ENCODE data around the gene EPB41L4A. TPM values are rescaled to one million over a fixed set of nuclear protein-coding genes. Genes with fewer than 3 reads are reported as not detected.

The EPB41L4A gene
- polyA plus RNA-seq, 4 donors, result 0.67 to 11.5 (median 2.9) TPM

DNA sequence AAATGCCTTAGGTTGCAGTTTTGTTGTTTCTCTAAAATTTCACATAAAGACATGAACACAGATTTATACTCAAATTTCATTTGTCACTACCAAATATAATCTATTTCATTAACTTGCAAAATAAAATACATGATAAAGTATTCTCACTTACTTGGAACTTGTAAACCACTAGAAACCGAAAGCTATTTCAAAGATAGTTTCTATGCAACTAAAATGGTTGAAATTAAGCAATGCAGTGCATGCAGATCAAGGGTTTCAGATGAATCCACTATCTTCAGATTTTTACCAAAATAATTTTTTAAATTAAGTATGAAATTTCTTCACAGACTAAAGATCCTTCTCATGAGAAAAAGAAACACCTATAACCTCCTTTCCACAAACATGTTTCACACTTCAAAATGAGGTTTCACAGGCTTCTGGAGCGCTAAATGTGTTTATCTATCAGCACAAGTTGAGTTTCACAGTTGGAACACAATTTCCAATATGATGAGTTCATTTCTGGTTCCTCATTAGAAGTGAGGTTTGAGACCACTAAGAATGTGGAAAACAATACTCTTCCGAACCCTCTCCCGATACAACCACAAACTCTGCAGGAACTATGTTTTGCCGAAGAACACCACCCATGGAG is 63.9 kb downstream of the EPB41L4A start:
- no peaks in the 10 kb centered on the region for H3K27me3 ChIP-seq (ENCODE audit: control insufficient read depth in 3 of 3, insufficient read depth in 3 of 3, low read length in 3 of 3)
- H3K4me3 ChIP-seq (ENCODE audit: low read depth in 1 of 3, low read length in 3 of 3), result no peak overlapping the region
- FAIRE-seq, result no peak
- no peak for DNase-seq
- 78 to 92% (median 83%) methylated on average over 5 of the region's 5 CpGs for WGBS, 3 donors
- H3K27ac ChIP-seq (ENCODE audit: low read depth in 1 of 3, low read length in 2 of 3), result no peak overlapping the region
- no peaks in the 10 kb centered on the region for H3K36me3 ChIP-seq (ENCODE audit: control insufficient read depth in 3 of 3, insufficient read depth in 2 of 3, low read depth in 1 of 3, low read length in 3 of 3)
- H3K4me1 ChIP-seq (ENCODE audit: control insufficient read depth in 3 of 3, insufficient read depth in 2 of 3, low read depth in 1 of 3, low read length in 2 of 3), result no peaks in the 10 kb centered on the region
- H3K9me3 ChIP-seq (ENCODE audit: control insufficient read depth in 2 of 2, insufficient read depth in 1 of 2, low read depth in 1 of 2, low read length in 1 of 2), result no peaks in the 10 kb centered on the region

DNA sequence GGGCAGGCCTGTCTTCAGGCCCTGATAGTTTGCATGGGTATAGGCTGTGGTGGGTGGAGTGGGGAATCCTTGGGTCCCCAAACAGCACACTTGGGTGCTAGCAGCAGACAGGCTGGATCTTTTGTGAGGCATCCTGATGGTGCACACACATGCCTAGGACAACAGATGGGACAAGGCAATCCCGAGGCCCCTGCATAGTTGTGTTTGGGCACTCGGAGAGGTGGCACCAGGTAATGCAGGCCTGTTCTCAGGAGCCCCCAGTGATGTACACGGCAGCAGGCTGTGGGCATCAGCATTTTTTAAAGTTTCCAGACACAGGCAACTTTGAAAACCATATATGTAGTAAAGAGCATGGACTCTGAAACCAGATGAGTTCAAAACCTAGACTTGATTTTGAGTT is 65.4 kb downstream of the EPB41L4A start:
- FAIRE-seq (no peak), DNase-seq (no peak)
- Histone ChIP-seq H3K27me3 (ENCODE audit: control insufficient read depth in 3 of 3, insufficient read depth in 3 of 3, low read length in 3 of 3) (no peaks in the 10 kb centered on the region), H3K4me1 (ENCODE audit: control insufficient read depth in 3 of 3, insufficient read depth in 2 of 3, low read depth in 1 of 3, low read length in 2 of 3) (no peaks in the 10 kb centered on the region), H3K4me3 (ENCODE audit: low read depth in 1 of 3, low read length in 3 of 3) (no peak overlapping the region), H3K9me3 (ENCODE audit: control insufficient read depth in 2 of 2, insufficient read depth in 1 of 2, low read depth in 1 of 2, low read length in 1 of 2) (no peaks in the 10 kb centered on the region), H3K27ac (ENCODE audit: low read depth in 1 of 3, low read length in 2 of 3) (no peak overlapping the region), H3K36me3 (ENCODE audit: control insufficient read depth in 3 of 3, insufficient read depth in 2 of 3, low read depth in 1 of 3, low read length in 3 of 3) (no peaks in the 10 kb centered on the region)
- 44 to 78% (median 72%) methylated on average over 2 to 3 of the region's 3 CpGs for WGBS, 3 donors

DNA sequence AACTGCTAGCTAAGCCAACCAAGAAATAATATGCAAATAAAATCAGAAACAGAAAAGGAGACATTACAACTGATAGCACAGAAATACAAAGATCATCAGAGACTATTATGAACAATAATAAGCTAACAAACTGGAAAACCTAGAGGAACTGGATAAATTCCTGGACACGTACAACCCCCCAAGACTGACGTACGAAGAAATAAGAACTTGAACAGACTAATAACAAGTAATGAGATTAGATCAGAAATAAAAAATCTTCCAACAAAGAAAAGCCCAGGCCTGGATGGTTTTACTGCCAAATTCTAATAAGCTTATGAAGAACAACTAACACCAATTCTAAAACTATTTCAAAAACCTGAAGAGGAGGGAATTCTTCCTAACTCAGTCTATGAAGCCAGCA is 67.9 kb downstream of the EPB41L4A start:
- Histone ChIP-seq H3K4me1 (ENCODE audit: control insufficient read depth in 3 of 3, insufficient read depth in 2 of 3, low read depth in 1 of 3, low read length in 2 of 3) (no peaks in the 10 kb centered on the region), H3K9me3 (ENCODE audit: control insufficient read depth in 2 of 2, insufficient read depth in 1 of 2, low read depth in 1 of 2, low read length in 1 of 2) (no peaks in the 10 kb centered on the region), H3K4me3 (ENCODE audit: low read depth in 1 of 3, low read length in 3 of 3) (no peak overlapping the region), H3K36me3 (ENCODE audit: control insufficient read depth in 3 of 3, insufficient read depth in 2 of 3, low read depth in 1 of 3, low read length in 3 of 3) (no peaks in the 10 kb centered on the region), H3K27me3 (ENCODE audit: control insufficient read depth in 3 of 3, insufficient read depth in 3 of 3, low read length in 3 of 3) (no peaks in the 10 kb centered on the region), H3K27ac (ENCODE audit: low read depth in 1 of 3, low read length in 2 of 3) (no peak overlapping the region)
- DNase-seq (no peak), FAIRE-seq (no peak)
- 76 to 95% (median 93%) methylated on average over 3 of the region's 3 CpGs for WGBS, 3 donors

DNA sequence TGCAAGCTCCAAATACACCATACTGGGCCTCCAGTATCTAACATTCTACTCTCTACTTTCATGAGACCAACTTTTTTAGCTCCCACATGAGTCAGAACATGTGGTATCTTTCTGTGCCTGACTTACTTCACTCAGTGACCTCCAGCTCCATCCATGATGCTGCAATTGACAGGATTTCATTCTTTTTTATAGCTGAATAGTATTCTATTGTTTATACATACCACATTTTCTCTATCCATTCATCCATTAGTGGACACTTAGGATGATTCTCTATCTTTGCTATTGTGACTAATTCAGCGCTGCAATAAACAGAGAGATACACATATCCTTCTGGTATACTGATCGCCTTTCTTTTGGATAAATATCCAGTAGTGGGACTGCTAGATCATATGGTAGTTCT is 68.5 kb downstream of the EPB41L4A start:
- H3K27me3 ChIP-seq (ENCODE audit: control insufficient read depth in 3 of 3, insufficient read depth in 3 of 3, low read length in 3 of 3), result no peaks in the 10 kb centered on the region
- DNase-seq (no peak), FAIRE-seq (no peak)
- no peaks in the 10 kb centered on the region for H3K4me1 ChIP-seq (ENCODE audit: control insufficient read depth in 3 of 3, insufficient read depth in 2 of 3, low read depth in 1 of 3, low read length in 2 of 3)
- H3K9me3 ChIP-seq (ENCODE audit: control insufficient read depth in 2 of 2, insufficient read depth in 1 of 2, low read depth in 1 of 2, low read length in 1 of 2), result no peaks in the 10 kb centered on the region
- H3K4me3 ChIP-seq (ENCODE audit: low read depth in 1 of 3, low read length in 3 of 3), result no peak overlapping the region
- WGBS, 3 donors, result 92 to 94% (median 93%) methylated on average over 2 of the region's 2 CpGs
- H3K27ac ChIP-seq (ENCODE audit: low read depth in 1 of 3, low read length in 2 of 3), result no peak overlapping the region
- H3K36me3 ChIP-seq (ENCODE audit: control insufficient read depth in 3 of 3, insufficient read depth in 2 of 3, low read depth in 1 of 3, low read length in 3 of 3), result no peaks in the 10 kb centered on the region

DNA sequence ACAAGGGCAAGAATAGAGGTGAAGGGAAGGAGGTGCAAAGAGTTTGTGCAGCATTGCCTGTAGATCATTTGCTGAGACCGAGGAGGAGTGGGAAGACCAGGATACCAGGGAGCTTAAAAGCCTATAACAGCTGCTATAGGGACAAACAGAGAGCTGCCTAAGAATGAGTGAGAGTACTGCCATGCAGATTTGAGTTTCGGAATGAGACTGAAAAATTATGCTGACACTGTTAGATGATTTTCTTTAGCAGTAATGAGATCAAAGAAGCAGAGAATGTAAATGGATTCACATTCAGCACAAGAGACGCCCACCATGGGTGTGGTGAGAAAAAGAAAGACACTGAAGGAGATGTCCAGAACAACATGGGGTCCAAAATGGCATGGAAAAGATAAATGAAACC is 69.7 kb downstream of the EPB41L4A start:
- FAIRE-seq, result no peak
- WGBS, 3 donors, result 62 to 76% (median 63%) methylated on average over 3 of the region's 3 CpGs

DNA sequence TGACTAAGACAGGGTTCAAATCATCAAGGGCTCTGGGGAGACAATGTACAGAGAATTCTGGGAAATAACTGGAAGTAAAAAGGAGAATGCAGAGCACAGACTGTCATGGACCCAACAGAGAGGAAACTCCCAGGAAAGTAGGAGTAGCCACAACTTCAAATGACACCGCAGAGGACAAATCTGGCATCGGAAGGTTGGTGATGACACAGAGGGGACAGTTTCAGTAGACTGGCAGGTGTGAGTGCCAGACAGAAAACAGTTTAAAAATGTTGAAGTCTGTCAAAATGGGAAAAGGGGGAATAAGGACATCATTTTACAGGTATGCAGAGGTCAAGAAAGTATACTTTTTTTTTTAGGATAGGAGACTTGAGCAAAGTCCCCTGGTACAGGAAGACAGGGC is 70.2 kb downstream of the EPB41L4A start:
- H3K27me3 ChIP-seq (ENCODE audit: control insufficient read depth in 3 of 3, insufficient read depth in 3 of 3, low read length in 3 of 3), result no peaks in the 10 kb centered on the region
- no peak overlapping the region for H3K27ac ChIP-seq (ENCODE audit: low read depth in 1 of 3, low read length in 2 of 3)
- no peaks in the 10 kb centered on the region for H3K4me1 ChIP-seq (ENCODE audit: control insufficient read depth in 3 of 3, insufficient read depth in 2 of 3, low read depth in 1 of 3, low read length in 2 of 3)
- DNase-seq (no peak), FAIRE-seq (no peak)
- H3K4me3 ChIP-seq (ENCODE audit: low read depth in 1 of 3, low read length in 3 of 3), result no peak overlapping the region
- no peaks in the 10 kb centered on the region for H3K9me3 ChIP-seq (ENCODE audit: control insufficient read depth in 2 of 2, insufficient read depth in 1 of 2, low read depth in 1 of 2, low read length in 1 of 2)
- WGBS, 3 donors, result 93 to 96% (median 95%) methylated on average over 2 of the region's 2 CpGs
- H3K36me3 ChIP-seq (ENCODE audit: control insufficient read depth in 3 of 3, insufficient read depth in 2 of 3, low read depth in 1 of 3, low read length in 3 of 3), result no peaks in the 10 kb centered on the region

More for the DNA sequence above, 69.7 kb downstream of the EPB41L4A start:
- H3K36me3 ChIP-seq (ENCODE audit: control insufficient read depth in 3 of 3, insufficient read depth in 2 of 3, low read depth in 1 of 3, low read length in 3 of 3), result no peaks in the 10 kb centered on the region
- no peaks in the 10 kb centered on the region for H3K27me3 ChIP-seq (ENCODE audit: control insufficient read depth in 3 of 3, insufficient read depth in 3 of 3, low read length in 3 of 3)
- H3K4me1 ChIP-seq (ENCODE audit: control insufficient read depth in 3 of 3, insufficient read depth in 2 of 3, low read depth in 1 of 3, low read length in 2 of 3), result no peaks in the 10 kb centered on the region
- no peak overlapping the region for H3K27ac ChIP-seq (ENCODE audit: low read depth in 1 of 3, low read length in 2 of 3)
- peak in 1 of 2 donors; percentile 3 for DNase-seq
- H3K4me3 ChIP-seq (ENCODE audit: low read depth in 1 of 3, low read length in 3 of 3), result no peak overlapping the region
- no peaks in the 10 kb centered on the region for H3K9me3 ChIP-seq (ENCODE audit: control insufficient read depth in 2 of 2, insufficient read depth in 1 of 2, low read depth in 1 of 2, low read length in 1 of 2)

DNA sequence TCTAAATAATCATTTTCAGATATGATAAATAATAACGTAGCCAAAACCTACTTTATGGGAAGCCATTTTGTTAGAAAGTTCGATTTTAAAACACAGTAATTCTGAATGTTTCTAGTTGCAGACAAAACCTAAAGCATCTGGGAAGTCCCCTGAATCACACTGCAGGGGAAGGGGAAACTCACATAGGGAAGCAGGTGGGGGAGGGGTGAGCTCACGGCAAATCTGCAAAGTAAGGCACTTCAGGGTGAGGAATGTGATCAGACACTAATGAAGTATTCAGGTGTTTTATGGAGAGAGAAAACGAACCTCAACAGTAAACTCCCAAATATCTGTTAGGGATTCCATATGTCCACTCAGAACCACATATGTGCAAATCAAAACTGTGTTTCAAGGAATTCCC is 70.7 kb downstream of the EPB41L4A start:
- WGBS, 3 donors, result 57 to 70% (median 59%) methylated on average over 4 of the region's 4 CpGs
- Histone ChIP-seq H3K9me3 (ENCODE audit: control insufficient read depth in 2 of 2, insufficient read depth in 1 of 2, low read depth in 1 of 2, low read length in 1 of 2) (no peaks in the 10 kb centered on the region), H3K27ac (ENCODE audit: low read depth in 1 of 3, low read length in 2 of 3) (no peak overlapping the region), H3K36me3 (ENCODE audit: control insufficient read depth in 3 of 3, insufficient read depth in 2 of 3, low read depth in 1 of 3, low read length in 3 of 3) (no peaks in the 10 kb centered on the region), H3K4me3 (ENCODE audit: low read depth in 1 of 3, low read length in 3 of 3) (no peak overlapping the region), H3K4me1 (ENCODE audit: control insufficient read depth in 3 of 3, insufficient read depth in 2 of 3, low read depth in 1 of 3, low read length in 2 of 3) (no peaks in the 10 kb centered on the region), H3K27me3 (ENCODE audit: control insufficient read depth in 3 of 3, insufficient read depth in 3 of 3, low read length in 3 of 3) (no peaks in the 10 kb centered on the region)
- DNase-seq (no peak), FAIRE-seq (no peak)

DNA sequence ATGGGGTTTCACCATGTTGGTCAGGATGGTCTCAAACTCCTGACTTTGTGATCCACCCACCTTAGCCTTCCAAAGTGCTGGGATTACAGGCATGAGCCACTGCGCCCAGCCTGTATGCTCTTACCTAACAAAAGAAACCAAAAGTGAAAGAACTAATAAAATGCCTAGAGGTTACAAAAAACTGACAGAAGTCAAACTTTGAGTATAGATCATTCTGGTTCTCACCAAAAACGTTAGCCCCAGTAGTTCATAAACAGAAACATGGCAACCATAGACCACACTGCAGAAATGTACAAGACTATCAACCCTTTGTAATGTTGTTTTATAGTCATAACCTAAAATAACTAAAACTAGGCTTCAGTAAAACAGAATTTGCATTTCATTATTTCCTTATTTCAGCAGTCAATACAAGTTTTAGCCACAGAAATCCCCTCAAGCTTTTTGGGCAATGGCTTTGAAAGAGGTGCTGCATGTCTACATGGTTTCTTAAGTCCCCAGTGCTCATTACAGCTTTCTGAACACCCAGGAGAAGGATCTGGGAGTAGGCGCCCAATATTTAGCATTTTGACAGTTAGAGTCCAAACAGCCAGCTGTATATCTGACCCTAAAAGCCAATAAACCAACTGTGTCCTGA is 72.5 kb downstream of the EPB41L4A start:
- H3K27me3 ChIP-seq (ENCODE audit: control insufficient read depth in 3 of 3, insufficient read depth in 3 of 3, low read length in 3 of 3), result no peaks in the 10 kb centered on the region
- no peak for DNase-seq
- H3K36me3 ChIP-seq (ENCODE audit: control insufficient read depth in 3 of 3, insufficient read depth in 2 of 3, low read depth in 1 of 3, low read length in 3 of 3), result no peaks in the 10 kb centered on the region
- WGBS, 3 donors, result 25 to 50% (median 28%) methylated on average over 3 of the region's 3 CpGs
- no peak for FAIRE-seq
- no peak overlapping the region for H3K27ac ChIP-seq (ENCODE audit: low read depth in 1 of 3, low read length in 2 of 3)
- no peaks in the 10 kb centered on the region for H3K9me3 ChIP-seq (ENCODE audit: control insufficient read depth in 2 of 2, insufficient read depth in 1 of 2, low read depth in 1 of 2, low read length in 1 of 2)
- H3K4me1 ChIP-seq (ENCODE audit: control insufficient read depth in 3 of 3, insufficient read depth in 2 of 3, low read depth in 1 of 3, low read length in 2 of 3), result no peaks in the 10 kb centered on the region
- H3K4me3 ChIP-seq (ENCODE audit: low read depth in 1 of 3, low read length in 3 of 3), result no peak overlapping the region

DNA sequence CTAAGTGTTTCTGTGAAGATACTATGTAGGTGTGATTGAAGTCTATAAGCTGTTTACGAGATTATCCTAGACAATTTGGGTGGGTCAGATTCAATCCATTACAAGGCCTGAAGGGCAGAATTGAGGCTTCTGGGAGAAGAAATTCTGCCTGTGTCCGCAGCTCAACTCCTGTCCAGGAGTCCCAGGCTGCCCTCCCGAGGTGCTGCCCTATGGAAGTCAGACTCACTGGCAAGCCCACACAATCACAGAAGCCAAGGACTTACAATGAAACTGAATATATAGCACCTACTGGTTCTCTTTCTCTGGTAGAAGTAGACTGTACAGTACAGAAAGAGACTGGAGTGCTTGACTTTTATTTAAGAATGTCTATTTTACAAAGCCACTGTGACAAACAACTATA is 74.5 kb downstream of the EPB41L4A start:
- DNase-seq (no peak), FAIRE-seq (no peak)
- H3K4me3 ChIP-seq (ENCODE audit: low read depth in 1 of 3, low read length in 3 of 3), result no peak overlapping the region
- no peaks in the 10 kb centered on the region for H3K9me3 ChIP-seq (ENCODE audit: control insufficient read depth in 2 of 2, insufficient read depth in 1 of 2, low read depth in 1 of 2, low read length in 1 of 2)
- no peak overlapping the region for H3K27ac ChIP-seq (ENCODE audit: low read depth in 1 of 3, low read length in 2 of 3)
- H3K4me1 ChIP-seq (ENCODE audit: control insufficient read depth in 3 of 3, insufficient read depth in 2 of 3, low read depth in 1 of 3, low read length in 2 of 3), result no peaks in the 10 kb centered on the region
- H3K27me3 ChIP-seq (ENCODE audit: control insufficient read depth in 3 of 3, insufficient read depth in 3 of 3, low read length in 3 of 3), result no peaks in the 10 kb centered on the region
- H3K36me3 ChIP-seq (ENCODE audit: control insufficient read depth in 3 of 3, insufficient read depth in 2 of 3, low read depth in 1 of 3, low read length in 3 of 3), result no peaks in the 10 kb centered on the region
- 79 to 87% (median 87%) methylated on average over 3 of the region's 3 CpGs for WGBS, 3 donors
